LHCN-M2 (cell line): ENCODE data around the gene PRR12. TPM values are rescaled to one million over a fixed set of nuclear protein-coding genes. Genes with fewer than 3 reads are reported as not detected.

Experiments used
- DNase-seq: peaks from one replicate; pipeline ENCODE4 v3.0.0-alpha.2; 2012; ENCODE audit warnings: low read depth
- total RNA-seq: library from RNA; depleted of rRNA; stranded (reverse); fragments of >200 nt; gene quantifications from 2 replicates; pipeline ENCODE4 v1.2.3, GENCODE V29; 2014

The PRR12 gene
- total RNA-seq, 1 experiment from 2014 or later = 5.5 TPM

- DNase-seq = no peak
These were observed 55.0 kb downstream of the PRR12 start for GRCh38 chr19:49645995-49646394.

GRCh38 chr19:49646586-49646985 is 55.6 kb downstream of the PRR12 start:
- no peak for DNase-seq

- DNase-seq = no peak
These were observed 60.2 kb downstream of the PRR12 start for GRCh38 chr19:49651029-49651819.

GRCh38 chr19:49651820-49652550 is 61.0 kb downstream of the PRR12 start:
- DNase-seq = no peak

GRCh38 chr19:49652551-49653465 is 61.8 kb downstream of the PRR12 start:
- DNase-seq = no peak

GRCh38 chr19:49653466-49653806 is 62.5 kb downstream of the PRR12 start:
- no peak for DNase-seq

- no peak for DNase-seq
These were observed 63.6 kb downstream of the PRR12 start for GRCh38 chr19:49654581-49654980.

GRCh38 chr19:49655570-49656455 is 64.8 kb downstream of the PRR12 start:
- no peak for DNase-seq

GRCh38 chr19:49656456-49657109 is 65.6 kb downstream of the PRR12 start:
- DNase-seq = no peak

GRCh38 chr19:49657493-49658138 is 66.6 kb downstream of the PRR12 start:
- no peak for DNase-seq

- DNase-seq = no peak
These were observed 67.1 kb downstream of the PRR12 start for GRCh38 chr19:49658139-49658517.

- no peak for DNase-seq
These were observed 67.8 kb downstream of the PRR12 start for GRCh38 chr19:49658566-49659442.

- no peak for DNase-seq
These were observed 69.5 kb downstream of the PRR12 start for GRCh38 chr19:49660338-49660961.

GRCh38 chr19:49662011-49662410 is 71.0 kb downstream of the PRR12 start:
- DNase-seq = no peak

GRCh38 chr19:49663224-49663623 is 72.2 kb downstream of the PRR12 start:
- DNase-seq = no peak

- DNase-seq = peak; percentile 74
These were observed 73.4 kb downstream of the PRR12 start for GRCh38 chr19:49664171-49665035.

- no peak for DNase-seq
These were observed 74.0 kb downstream of the PRR12 start for GRCh38 chr19:49665036-49665350.
